Right lung (tissue), 5 donors: ENCODE data around the gene FRMD8. TPM values are rescaled to one million over a fixed set of nuclear protein-coding genes. Genes with fewer than 3 reads are reported as not detected.

Experiments
- DNase-seq, 2 donors: peaks; one replicate each; pipeline ENCODE4 v3.0.0-alpha.2; 2013
- polyA plus RNA-seq, 5 donors: library from polyadenylated mRNA; unstranded; fragments of 120-200 nt; gene quantifications; one replicate each; pipeline versions ENCODE4 v1.2.1 to v1.2.3, GENCODE V29; 2013; ENCODE audit warnings: inconsistent platforms in 1 of 5, low replicate concordance in 1 of 5; ENCODE audit not compliant: insufficient read length in 5 of 5, insufficient read depth in 1 of 5

The FRMD8 gene
- polyA plus RNA-seq, 5 donors: 12.2 to 23.4 (median 17.9) TPM

DNA sequence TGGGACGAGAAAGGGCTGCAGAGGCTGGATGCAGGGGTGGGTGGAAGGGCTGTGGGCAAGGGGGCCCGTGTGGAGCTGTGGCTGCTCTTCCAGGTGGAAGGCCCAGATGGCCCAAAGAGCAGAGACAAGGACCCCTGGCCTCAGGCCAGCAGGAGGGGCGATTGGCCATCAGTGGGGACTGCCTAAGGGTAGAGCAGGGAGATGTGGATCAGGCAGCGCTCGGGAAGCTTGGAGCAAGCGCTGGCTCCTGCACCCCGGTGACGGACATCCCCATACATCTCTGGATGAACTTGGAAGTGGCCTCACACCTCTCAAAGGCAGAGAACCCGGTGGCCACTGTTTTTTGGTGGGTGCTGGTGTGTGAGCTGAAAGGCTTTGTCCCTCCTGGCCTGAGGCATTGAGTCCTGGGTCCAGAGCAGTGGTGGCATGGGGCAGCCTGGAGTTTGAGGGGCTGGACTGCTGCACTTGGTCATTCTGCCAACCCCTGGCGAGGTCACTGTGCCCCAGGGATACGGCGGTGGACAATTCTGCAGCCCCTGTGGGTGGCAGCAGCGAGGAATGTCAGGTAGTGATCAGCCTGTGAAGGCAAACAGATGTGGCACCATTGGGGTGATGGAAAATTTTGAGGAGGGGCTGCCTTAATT lies 5.9 kb downstream of the FRMD8 start:
- no peak for DNase-seq

DNA sequence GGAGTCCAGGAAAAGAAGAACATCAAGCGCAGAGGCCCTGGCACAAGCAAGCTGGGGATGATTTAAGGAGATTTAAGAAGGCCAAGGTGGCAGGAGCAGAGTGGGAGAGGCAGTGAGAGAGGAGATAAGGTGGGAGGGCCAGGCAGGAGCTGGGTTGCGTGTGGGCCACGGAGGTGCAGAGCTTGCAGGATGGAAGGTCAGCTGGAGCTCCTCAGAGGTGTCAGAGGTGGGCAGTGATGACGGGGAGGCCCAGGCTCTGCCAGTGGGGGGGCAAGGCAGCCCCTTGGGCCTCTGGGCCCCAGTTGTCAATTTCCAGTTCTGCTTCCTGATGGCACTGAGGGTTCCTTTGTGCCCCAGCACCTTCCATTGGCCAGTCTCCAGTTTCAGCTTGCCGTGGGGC lies 6.5 kb downstream of the FRMD8 start:
- no peak for DNase-seq

DNA sequence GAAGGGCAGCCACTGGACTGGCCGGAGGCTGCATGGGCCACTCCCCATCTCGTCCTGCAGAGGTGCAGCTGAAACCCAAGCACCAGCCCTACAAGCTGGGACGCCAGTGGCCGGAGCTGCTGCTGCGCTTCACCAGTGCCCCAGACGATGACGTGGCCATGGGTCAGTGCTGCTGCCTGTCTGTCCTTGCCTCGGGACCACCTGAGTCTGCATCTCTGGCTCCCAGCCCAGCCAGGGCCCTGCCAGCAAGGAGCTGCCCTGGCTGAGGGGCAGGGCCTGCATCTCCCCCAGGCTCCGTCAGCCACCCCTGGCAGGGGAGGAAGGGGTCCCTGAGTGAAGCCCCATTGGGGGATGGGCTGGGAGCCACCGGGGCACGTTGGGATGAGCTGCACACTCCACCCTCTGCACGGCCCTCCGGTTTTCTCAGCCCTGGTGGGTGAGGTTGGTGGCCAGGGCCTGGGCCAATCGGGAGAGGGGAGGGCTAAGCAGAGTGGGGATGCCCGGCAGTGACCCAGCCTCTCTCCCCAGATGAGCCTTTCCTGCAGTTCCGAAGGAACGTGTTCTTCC lies 7.2 kb downstream of the FRMD8 start:
- DNase-seq: no peak

DNA sequence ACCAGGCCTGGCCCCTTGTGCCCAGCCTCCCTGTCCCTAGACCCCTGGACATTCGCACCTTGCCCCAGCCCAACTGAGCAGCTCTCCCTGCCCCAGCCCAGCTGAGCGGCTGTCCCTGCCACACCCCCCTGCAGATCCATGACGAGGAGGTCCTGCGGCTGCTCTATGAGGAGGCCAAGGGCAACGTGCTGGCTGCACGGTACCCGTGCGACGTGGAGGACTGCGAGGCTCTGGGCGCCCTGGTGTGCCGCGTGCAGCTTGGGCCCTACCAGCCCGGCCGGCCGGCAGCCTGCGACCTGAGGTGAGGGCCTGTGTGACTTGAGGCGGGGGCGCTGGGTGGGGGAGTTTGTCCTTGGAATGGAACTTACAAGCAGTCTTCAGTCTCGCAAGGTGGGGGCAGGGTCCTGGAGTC lies 7.7 kb downstream of the FRMD8 start:
- DNase-seq: no peak

DNA sequence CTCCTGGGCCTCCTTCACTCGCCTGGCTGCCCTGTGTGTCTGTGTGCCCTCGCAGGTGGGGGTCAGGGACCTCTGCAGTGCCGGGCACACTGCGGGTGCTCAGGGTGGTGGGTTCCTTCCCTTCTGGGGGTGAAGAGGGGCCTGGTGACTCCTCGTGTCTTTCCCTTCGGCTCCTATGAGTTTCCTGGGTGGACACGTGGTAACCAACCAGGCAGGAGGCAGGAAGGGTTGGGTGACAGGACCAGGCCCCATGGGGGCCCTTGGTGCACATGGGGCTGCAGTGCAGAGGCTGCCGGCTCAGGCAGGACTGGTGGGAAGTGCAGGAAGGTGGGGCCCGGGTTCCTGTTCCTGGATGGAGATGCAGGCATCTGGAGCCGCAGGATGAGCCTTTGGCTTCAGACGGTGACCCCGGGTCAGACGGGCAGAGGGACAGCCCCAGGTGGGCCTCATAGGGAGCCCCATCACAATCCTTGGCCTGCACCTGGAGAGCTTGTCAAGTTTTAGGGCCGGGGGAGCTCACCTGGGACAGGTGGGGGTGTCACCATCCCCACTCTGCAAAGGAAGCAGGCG lies 9.6 kb downstream of the FRMD8 start:
- DNase-seq: no peak

DNA sequence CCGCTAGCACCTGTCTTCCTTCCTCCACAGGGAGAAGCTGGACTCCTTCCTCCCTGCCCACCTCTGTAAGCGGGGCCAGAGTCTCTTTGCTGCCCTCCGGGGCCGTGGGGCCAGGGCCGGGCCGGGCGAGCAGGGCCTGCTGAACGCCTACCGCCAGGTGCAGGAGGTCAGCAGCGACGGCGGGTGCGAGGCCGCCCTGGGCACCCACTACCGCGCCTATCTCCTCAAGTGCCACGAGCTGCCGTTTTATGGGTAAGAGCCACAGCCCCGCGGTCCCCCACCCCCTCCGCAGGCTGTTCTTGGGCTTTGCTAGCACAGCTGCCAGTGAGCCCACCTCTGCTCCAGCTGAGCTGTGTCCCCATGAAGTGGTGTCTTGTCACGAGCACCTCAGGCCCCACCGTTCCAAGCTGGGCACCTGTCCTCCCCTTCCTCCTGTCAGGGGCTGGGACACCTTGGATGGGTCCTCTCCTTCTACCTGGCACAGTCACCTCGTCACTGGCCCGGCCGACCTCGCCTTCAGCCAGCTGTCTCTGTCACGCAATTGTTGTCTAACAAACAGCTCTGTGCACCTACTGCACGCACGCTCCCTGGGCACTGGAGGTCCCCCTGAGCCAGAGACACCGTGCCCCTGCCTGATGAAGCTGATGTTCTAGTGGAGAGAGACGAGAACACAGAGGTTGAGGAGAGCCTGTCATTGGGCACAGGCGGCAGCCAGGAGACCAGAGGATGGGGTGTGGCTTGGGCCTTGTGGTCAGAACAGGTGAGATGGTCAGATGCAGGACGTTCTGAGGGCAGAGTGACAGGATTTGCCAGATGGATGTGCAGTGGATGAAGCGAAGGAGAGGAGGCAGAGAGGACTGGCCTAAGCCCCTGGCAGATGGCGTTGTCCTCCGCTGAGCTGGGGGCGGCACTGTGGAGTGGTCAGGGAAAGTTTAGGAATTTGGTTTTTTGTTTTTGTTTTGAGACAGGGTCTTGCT lies 10.6 kb downstream of the FRMD8 start:
- no peak for DNase-seq

DNA sequence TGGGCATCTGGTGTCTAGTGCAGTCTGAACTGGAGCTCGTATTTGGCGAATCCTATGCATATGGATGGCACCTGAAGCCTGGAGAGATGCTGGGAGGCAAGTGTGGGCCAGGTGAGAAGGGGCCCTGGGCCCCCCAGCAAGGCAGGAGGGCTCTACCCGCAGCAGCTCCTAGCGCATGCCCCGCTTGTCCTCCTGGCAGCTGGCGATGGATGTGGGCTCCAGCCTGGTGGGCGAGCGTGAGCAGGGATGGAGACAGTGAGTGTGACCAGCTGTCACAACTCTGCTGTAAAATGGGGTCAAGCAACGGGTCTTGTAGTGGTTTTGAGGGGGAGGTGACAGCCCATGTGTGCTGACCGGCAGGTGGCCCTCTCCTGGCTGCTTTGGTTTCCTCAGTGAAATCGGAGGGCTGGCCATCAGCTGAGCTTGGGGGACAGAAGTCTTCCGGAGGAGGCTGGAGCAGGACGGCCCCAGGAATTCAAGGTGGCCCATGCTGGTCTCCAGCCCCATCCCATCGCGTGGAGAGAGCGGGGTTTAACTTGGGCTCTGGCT lies 12.0 kb downstream of the FRMD8 start:
- no peak for DNase-seq

DNA sequence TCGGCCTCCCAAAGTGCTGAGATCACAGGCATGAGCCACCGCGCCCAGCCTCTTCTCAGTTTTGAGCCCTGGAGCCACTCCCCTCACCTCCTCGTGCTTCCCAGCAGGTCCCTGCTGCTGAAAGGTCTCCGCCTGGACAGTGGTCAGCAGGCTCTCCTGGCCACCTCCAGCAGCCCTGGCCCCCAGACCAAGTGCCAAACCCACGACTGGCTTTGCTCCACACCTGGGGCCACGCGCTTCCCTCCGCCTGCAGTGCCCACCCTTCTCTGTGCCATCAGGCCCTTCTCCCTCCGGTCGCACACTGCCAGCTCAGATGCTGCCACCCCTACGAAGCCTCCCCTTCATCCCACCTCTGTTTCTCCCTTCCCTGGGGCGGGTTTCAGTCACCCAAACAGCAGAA lies 12.8 kb downstream of the FRMD8 start:
- DNase-seq: no peak

DNA sequence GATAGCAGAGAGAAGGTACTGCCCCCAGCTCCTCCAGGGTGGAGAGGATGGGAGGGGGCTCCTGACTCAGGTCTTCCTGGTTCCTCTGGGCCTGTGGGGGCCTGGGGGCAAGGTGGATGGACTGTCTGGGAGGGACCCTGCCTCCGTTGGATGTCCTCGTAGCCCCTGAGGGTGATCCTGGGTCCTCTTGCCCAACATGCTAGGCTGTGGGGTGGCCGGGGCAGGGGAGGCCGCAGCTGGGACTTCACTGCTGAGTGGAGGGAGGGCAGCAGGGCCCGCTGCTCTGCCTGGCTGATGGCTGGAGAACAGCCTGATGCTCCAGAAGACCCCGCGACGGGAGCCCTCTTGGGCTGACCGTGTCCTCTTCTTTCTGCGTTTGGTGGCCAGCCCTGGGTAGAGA lies 13.4 kb downstream of the FRMD8 start:
- DNase-seq: no peak

DNA sequence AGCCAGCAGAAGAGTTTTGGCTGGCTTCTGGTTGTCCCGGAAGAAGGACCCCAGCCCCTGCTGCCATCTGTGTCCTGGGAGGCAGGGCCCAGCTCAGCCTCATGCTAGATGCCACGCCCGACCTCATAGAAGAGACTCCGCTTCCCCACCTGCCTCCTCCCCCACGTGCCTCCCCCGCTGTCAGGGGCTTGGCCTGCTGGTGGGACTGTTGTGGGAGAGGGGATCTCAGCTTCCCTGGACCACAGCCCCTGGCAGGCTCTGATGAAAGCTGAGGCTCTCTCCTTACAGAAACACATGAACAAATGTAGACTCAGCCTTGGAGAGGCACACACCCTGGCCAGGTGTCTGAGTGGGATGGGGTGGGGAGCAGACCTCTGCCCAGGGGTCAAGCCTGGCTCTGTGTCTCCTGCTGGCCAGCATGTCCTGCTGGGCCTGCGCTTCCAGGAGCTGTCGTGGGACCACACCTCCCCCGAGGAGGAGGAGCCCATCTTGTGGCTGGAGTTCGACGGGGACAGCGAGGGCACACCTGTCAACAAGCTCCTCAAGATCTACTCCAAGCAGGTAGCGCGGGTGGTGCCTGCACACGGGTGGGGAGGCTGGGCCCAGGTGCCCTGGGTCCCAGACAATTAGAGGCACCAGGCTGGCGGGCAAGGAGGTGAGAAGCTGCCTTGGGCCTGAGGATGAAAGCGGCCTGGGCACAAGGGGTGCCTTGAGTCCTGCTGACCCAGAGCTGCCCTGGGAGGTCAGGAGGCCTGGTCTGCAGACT lies 14.1 kb downstream of the FRMD8 start:
- no peak for DNase-seq

DNA sequence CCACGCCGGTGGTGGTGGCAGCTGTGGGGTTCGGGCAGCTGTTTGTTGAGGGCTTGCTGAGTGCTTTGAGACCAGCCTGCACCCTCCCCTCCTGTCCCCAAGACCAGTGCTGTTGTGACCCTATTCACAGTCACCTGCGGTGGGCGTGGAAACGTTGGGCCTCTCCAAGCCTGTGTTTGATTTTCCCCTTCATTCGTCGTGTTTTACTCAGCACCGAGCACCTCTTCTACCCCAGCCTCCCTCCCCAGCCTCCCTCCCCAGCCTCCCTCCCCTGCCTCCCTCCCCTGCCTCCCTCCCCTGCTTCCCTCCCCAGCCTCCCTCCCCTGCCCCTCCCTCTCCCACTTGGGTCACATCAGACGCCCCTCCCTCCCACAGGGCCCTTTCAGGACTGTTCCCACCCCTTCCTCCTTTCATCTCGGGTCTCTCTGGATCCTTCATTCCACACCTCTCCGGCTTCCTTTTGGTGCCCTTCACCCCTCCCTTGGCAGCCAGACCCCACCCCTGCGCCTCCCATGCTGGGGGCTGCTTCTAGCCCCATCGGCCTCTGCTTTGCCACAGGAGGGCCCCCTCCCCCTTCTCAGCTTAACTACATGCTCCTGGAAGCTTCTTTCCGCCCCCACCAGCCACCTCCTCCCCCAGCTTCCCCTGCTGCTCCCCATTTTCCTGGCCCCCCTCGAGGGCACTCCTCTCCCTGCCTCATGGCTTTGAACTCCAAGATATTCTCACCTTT lies 14.8 kb downstream of the FRMD8 start:
- DNase-seq: no peak

DNA sequence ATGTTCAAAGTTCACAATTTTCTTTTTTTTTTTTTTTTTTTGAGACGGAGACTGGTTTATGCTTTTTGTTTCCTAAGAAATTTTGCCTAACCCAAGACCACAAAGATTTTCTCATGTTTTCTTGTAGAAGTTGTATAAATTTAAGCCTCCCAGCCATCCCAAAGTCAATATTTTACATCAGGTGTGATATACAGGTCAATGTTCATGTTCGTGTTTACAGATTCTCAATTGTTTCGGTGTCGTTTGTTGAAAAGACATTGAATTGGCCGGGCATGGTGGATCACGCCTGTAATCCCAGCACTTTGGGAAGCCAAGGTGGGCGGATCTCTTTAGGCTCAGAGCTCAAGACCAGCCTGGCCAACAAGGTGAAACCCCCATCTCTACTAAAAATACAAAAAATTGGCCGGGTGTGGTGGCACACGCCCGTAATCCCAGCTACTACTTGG lies 15.4 kb downstream of the FRMD8 start:
- DNase-seq: no peak

DNA sequence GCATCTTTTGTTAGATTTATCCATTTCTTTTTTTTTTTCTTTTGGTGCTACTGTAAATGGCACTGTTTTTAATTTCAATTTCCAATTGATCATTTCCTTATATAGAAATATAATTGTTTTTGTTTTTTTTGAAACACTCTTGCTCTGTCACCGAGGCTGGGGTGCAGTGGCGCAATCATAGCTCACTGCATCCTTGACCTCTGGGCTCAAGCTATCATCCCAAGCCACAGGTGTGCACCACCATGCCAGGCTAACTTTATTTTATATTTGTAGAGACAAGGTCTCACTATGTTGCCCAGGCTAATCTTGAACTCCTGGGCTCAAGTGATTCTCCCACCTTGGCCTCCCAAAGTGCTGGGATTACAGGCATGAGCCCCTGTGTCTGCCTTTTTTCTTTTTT lies 16.4 kb downstream of the FRMD8 start:
- no peak for DNase-seq

DNA sequence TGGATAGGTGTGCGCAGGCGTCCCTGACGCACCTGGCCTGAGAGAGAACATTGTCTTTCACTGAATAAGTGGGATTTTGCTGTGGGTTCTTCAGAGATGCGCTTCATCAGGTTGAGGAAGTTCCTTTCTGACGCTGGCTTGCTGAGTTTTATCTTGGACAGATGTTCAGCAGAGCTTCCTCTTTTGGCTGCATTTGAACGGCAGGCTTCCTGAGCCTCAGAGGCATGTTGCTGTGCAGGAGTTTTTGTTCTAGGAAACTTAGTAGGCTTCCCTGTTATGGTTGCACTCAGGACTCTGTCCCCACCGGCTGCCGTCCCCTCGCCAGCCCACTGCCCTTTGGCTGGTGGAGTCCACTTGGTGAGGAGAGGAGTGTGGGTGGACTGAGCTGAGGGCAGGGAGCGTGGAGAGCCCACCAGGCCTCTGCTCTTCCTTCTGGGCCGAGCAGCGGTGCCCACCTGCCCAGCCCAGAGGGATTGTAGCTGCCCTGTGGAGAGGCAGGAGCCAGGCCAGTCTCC lies 17.2 kb downstream of the FRMD8 start:
- DNase-seq: no peak

DNA sequence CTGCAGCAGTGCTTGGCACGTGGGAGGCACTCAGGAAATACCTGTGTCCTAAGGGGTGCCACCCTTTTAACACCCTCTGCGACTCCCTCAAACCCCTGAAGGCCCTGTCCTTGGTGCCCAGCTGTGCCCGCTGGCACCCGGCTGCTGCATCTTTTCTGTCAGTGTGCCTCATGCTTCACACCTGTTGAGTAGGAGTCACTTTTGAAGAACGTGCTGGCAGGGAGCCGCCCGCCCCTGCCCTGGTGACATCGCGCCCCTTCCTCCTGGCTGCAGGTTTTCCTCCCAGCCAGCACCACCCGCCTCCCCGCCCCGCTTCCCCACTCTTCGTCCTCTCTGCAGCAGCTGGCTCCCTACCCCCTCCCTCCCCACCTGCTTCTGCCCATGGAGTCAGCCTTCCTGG lies 17.8 kb downstream of the FRMD8 start:
- no peak for DNase-seq

DNA sequence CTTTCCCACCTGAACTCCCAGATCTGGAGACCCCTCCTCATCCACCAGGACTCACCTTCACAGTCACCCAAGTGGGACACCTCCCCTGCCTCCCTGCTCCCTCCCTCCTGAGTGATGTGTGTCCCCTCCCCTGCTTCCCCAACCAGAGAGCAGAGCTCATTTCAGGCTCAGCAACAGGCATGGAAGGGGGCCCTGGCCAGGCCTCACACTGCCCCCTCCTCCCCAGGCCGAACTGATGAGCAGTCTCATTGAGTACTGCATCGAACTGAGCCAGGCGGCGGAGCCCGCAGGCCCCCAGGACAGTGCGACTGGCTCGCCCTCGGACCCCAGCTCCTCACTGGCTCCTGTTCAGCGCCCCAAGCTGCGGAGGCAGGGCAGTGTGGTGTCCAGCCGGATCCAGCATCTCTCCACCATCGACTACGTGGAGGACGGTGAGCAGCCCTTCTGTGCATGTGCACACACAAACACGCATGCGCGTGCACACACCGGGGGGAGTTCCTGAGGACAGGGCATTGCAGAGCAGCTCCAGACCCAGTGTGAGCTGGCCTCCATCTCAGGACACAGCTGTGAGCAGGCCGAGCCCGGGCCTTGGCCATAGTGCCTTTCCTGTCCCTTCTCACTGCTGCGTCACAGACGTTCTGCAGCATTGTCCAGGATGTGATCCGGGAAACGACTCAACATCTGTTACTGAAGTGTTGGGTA lies 18.4 kb downstream of the FRMD8 start:
- no peak for DNase-seq

DNA sequence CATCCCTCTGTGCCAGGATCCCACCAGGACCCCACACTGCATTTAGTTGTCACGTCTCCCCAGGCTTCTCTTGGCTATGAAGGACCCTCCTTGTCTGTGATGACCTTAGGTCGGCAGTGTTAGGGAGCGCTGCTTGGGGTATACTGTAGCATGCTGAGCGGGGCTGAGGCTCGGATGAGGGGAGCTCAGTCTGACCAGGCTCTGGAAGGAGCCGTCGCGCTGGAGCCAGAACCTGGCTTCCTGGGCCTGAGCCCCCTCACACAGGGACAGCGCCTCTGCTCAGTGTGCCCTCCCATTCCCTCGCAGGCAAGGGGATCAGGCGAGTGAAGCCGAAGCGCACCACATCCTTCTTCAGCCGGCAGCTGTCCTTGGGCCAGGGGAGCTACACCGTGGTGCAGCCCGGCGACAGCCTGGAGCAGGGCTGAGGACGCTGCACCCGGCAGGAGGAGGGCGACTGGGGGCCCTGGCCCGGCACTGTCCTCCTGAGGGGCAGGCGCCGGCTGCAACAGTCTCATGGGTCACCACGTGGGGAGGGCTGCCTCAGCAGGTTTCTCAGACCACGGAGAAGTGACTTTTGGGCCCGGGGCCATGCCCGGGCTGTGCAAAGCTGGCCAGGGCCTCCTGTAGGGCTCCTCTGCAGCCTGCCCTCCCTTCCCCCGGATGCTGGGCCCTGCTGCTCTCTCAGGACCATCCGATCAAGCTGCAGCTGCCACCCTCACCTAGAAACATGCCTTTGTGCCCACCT lies 24.7 kb downstream of the FRMD8 start:
- DNase-seq: no peak

DNA sequence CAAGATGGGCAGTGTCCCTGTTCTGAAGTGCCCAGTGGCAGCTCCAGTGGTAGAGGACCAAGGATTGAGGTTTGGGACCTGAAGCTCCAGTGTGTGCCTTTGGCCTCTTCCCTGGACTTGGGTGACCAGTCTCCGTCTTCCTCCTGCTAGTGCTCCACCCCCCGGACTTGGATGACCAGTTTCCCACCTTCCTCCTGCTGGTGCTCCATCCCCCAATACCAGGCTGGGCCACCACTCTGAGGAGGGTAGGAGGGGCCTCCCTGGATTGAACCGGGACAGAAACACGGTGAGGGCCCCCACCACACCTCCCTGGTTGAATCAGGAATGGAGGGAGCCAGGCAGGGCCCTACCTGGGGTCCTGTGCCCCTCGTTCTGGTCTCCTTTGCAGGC lies 25.2 kb downstream of the FRMD8 start:
- DNase-seq: no peak
